Gastroesophageal sphincter (tissue), 4 donors: Measurements from ENCODE around the gene NECTIN1. TPM values are rescaled to one million over a fixed set of nuclear protein-coding genes. Genes with fewer than 3 reads are reported as not detected.

Experiments used
- ATAC-seq: fragments of 150-250 bp; one replicate; pipeline ENCODE4 v1.9.1; 2016; ENCODE audit warnings: mild to moderate bottlenecking, moderate library complexity
- H3K27ac ChIP-seq, 4 donors: fragments of 200-600 bp; sonication (generic) in 3 of 4; 1 replicate in 3 of 4; 2 replicates in 1 of 4; pipeline ENCODE4 v1.5.1; 2016 to 2019
- H3K27me3 ChIP-seq: fragments of 200-600 bp; sonication (generic); one replicate; pipeline ENCODE4 v1.5.1; 2019
- H3K36me3 ChIP-seq, 2 donors: fragments of 200-600 bp; sonication (generic); one replicate each; pipeline ENCODE4 v1.5.1; 2019; ENCODE audit warnings: control low read depth in 1 of 2
- H3K4me1 ChIP-seq, 3 donors: fragments of 200-600 bp; sonication (generic); 1 replicate in 2 of 3; 2 replicates in 1 of 3; pipeline ENCODE4 v1.5.1; 2016 to 2019; ENCODE audit warnings: control low read depth in 2 of 3
- H3K4me3 ChIP-seq, 2 donors: fragments of 200-600 bp; sonication (generic); one replicate each; pipeline ENCODE4 v1.5.1; 2019; ENCODE audit warnings: mild to moderate bottlenecking in 1 of 2, moderate library complexity in 1 of 2
- H3K9me3 ChIP-seq, 3 donors: fragments of 200-600 bp; sonication (generic); one replicate each; pipeline ENCODE4 v1.5.1; 2017 to 2019; ENCODE audit warnings: control low read depth in 2 of 3
- EP300 ChIP-seq: sonication (generic); formaldehyde crosslinking; IDR thresholded peaks from one replicate; pipeline ENCODE4 v1.6.1; 2017; ENCODE audit warnings: antibody characterized with exemption, mild to moderate bottlenecking
- POLR2A ChIP-seq, 2 donors: fragments of 450-650 bp; IDR thresholded peaks; one replicate each; pipeline ENCODE4 v1.6.1; 2017; ENCODE audit warnings: antibody characterized with exemption in 2 of 2, mild to moderate bottlenecking in 2 of 2, moderate library complexity in 1 of 2
- POLR2AphosphoS5 ChIP-seq: sonication (generic); formaldehyde crosslinking; IDR thresholded peaks from one replicate; pipeline ENCODE4 v1.6.1; 2017; ENCODE audit warnings: antibody characterized with exemption
- WGBS, 2 donors: methylation state at CpG; one replicate each; pipeline ENCODE4 v1.1.5; 2018; ENCODE audit warnings: low coverage in 1 of 2; 5-methylcytosine and 5-hydroxymethylcytosine counted together
- total RNA-seq, 4 donors: library from RNA; depleted of rRNA; stranded (reverse); fragments of >200 nt; gene quantifications; one replicate each; pipeline ENCODE4 v1.1.0, GENCODE V29; 2016
- TF ChIP-seq, protein P1 (sequence below), 4 experiments: fragments of 200-600 bp in 2 of 4; fragments of 450-650 bp in 2 of 4; sonication (generic) in 1 of 4; IDR thresholded peaks; one replicate each; pipeline ENCODE4 v1.5.1; 2017 to 2019; ENCODE audit warnings: antibody characterized with exemption in 4 of 4, mild to moderate bottlenecking in 2 of 4, moderate library complexity in 2 of 4

Gene NECTIN1
- total RNA-seq, 4 donors from 2014 or later, result 2.6 to 7.1 (median 4.3) TPM

DNA sequence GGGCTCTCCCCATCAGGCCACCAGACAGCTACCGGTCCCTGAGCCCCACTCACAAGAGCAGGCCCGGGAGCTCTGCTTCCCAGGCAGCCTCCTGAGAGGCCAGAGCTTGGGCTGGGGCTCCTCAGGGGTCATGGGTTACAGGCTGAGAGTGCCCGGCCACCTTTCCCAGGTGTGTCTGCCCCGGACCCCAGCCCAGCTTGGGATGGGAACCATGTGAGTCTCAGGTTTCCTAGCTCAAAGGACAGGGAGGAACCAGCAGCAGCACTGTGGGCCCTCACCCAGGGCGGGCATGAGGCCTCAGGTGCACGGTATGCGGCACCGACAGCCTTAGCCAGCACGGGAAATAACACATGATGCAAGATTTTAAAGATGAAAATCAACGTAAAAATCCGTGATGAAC lies 90.1 kb downstream of the NECTIN1 start:
- no peak for ATAC-seq
- 76 to 86% methylated on average over 2 to 7 of the region's 11 CpGs for WGBS, 2 donors
- no peaks in the 10 kb centered on the region for H3K36me3 ChIP-seq

GRCh38 chr11:119637481-119637880 lies 91.5 kb downstream of the NECTIN1 start:
- H3K36me3 ChIP-seq, result no peaks in the 10 kb centered on the region
- H3K27ac ChIP-seq, result no peak overlapping the region
- peaks cover 13% of the 10 kb centered on the region for H3K27me3 ChIP-seq
- no peaks in the 10 kb centered on the region for H3K4me1 ChIP-seq
- TF ChIP-seq POLR2A (IDR thresholded peaks at IDR 0.05), result no peak
- TF ChIP-seq, protein P1, sequence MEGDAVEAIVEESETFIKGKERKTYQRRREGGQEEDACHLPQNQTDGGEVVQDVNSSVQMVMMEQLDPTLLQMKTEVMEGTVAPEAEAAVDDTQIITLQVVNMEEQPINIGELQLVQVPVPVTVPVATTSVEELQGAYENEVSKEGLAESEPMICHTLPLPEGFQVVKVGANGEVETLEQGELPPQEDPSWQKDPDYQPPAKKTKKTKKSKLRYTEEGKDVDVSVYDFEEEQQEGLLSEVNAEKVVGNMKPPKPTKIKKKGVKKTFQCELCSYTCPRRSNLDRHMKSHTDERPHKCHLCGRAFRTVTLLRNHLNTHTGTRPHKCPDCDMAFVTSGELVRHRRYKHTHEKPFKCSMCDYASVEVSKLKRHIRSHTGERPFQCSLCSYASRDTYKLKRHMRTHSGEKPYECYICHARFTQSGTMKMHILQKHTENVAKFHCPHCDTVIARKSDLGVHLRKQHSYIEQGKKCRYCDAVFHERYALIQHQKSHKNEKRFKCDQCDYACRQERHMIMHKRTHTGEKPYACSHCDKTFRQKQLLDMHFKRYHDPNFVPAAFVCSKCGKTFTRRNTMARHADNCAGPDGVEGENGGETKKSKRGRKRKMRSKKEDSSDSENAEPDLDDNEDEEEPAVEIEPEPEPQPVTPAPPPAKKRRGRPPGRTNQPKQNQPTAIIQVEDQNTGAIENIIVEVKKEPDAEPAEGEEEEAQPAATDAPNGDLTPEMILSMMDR (IDR thresholded peaks at IDR 0.05), result no peak
- no peak for TF ChIP-seq POLR2AphosphoS5
- no peak for TF ChIP-seq EP300
- no peak for ATAC-seq
- H3K9me3 ChIP-seq, result peaks cover 0 to 9% (median 0%) of the 10 kb centered on the region in 3 donors
- no CpG with 5 or more reads among the region's 4 CpGs for WGBS, 2 donors
- no peak overlapping the region for H3K4me3 ChIP-seq

More for the DNA sequence above, 90.1 kb downstream of the NECTIN1 start:
- TF ChIP-seq POLR2AphosphoS5 (no peak), POLR2A (IDR thresholded peaks at IDR 0.05) (no peak), EP300 (no peak)
- TF ChIP-seq, protein P1 (IDR thresholded peaks at IDR 0.05), result no peak
- Histone ChIP-seq H3K9me3 (no peaks in the 10 kb centered on the region), H3K27ac (no peak overlapping the region), H3K4me3 (no peak overlapping the region), H3K27me3 (peaks cover 17% of the 10 kb centered on the region), H3K4me1 (no peaks in the 10 kb centered on the region)

GRCh38 chr11:119635776-119636175 lies 93.2 kb downstream of the NECTIN1 start:
- no peak overlapping the region for H3K27ac ChIP-seq
- WGBS, 2 donors, result 90 to 92% methylated on average over 2 to 6 of the region's 8 CpGs
- no peak for ATAC-seq
- H3K36me3 ChIP-seq, result no peaks in the 10 kb centered on the region
- H3K9me3 ChIP-seq, result peaks cover 0 to 13% (median 0%) of the 10 kb centered on the region in 3 donors
- TF ChIP-seq, protein P1 (IDR thresholded peaks at IDR 0.05), result no peak
- no peak for TF ChIP-seq POLR2AphosphoS5
- TF ChIP-seq EP300, result no peak
- no peak for TF ChIP-seq POLR2A (IDR thresholded peaks at IDR 0.05)
- no peaks in the 10 kb centered on the region for H3K4me1 ChIP-seq
- H3K27me3 ChIP-seq, result peaks cover 13% of the 10 kb centered on the region
- H3K4me3 ChIP-seq, result no peak overlapping the region

DNA sequence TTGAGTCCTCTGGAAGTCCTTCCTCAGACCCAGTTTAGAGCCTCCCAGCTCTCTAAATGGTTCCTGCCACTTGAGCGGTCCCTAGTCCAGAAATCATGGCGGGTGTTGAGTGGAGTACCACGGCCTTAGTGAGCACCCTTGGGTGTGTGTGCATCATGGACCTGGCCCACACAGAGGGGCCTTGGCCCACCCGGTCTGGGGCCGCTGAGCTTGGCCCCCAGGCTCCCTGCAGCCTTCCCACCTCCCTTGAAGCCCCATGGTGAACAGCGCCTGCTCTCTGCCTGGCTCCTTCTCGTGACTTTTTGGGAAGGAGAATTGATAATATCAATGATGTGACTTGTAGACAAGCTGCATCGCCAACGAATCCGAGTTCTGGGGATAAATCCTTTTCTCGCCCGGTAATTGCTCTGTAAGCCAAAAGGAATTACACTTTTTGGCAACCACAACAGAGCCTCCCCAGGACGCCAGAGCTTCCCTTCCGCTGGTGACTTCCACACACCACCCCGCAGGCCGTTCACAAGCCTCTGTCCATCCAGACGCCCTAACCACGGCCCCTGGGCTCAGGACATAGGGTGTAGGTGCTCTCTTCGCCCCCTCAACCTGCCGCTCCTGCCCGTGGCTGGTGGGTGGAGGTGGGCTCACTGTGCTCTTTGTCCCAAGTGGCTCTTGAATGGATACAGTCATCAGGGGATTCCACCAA lies 93.8 kb downstream of the NECTIN1 start:
- peaks cover 0 to 13% (median 0%) of the 10 kb centered on the region in 3 donors for H3K9me3 ChIP-seq
- H3K36me3 ChIP-seq, result no peaks in the 10 kb centered on the region
- H3K27me3 ChIP-seq, result peaks cover 13% of the 10 kb centered on the region
- TF ChIP-seq EP300 (no peak), POLR2AphosphoS5 (no peak), POLR2A (IDR thresholded peaks at IDR 0.05) (no peak)
- TF ChIP-seq, protein P1 (IDR thresholded peaks at IDR 0.05), result no peak
- no peaks in the 10 kb centered on the region for H3K4me1 ChIP-seq
- 75 to 81% methylated on average over 4 to 10 of the region's 21 CpGs for WGBS, 2 donors
- no peak overlapping the region for H3K4me3 ChIP-seq
- no peak overlapping the region for H3K27ac ChIP-seq
- ATAC-seq, result no peak

DNA sequence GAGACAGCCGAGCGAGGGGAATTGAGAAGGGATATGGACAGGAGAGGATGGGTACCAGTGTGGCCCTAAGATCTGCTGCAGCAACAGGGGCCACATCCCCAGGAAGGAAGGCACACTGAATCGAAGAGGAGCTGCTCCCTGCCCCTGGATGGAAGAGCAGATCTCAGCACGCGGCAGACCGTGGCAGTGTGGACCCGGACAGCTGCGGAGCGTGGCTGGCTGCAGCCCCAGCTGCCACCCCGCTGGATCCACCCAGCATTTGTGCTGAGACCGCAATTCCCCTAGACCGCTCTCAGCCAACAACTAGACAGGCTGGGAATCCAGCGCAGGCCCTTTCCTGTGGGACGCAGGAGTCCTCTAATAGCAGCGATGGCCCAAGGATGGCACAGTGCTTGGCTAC lies 94.7 kb downstream of the NECTIN1 start:
- H3K27me3 ChIP-seq, result peaks cover 13% of the 10 kb centered on the region
- peaks cover 0 to 13% (median 0%) of the 10 kb centered on the region in 3 donors for H3K9me3 ChIP-seq
- H3K27ac ChIP-seq, result no peak overlapping the region
- TF ChIP-seq POLR2A (IDR thresholded peaks at IDR 0.05) (no peak), POLR2AphosphoS5 (no peak), EP300 (no peak)
- TF ChIP-seq, protein P1 (IDR thresholded peaks at IDR 0.05), result no peak
- H3K36me3 ChIP-seq, result no peaks in the 10 kb centered on the region
- 80 to 83% methylated on average over 1 to 3 of the region's 15 CpGs for WGBS, 2 donors
- H3K4me1 ChIP-seq, result no peaks in the 10 kb centered on the region
- no peak for ATAC-seq
- H3K4me3 ChIP-seq, result no peak overlapping the region
